Measurements from ENCODE around the gene DCAF6.

- TF ChIP-seq EZH2 (IDR thresholded peaks at IDR 0.05) (no peak), POLR2AphosphoS5 (IDR thresholded peaks at IDR 0.05; ENCODE audit: borderline replicate concordance, low read depth, low read length) (no peak)
Measured at GRCh38 chr1:167893798-167894197, 42.7 kb upstream of the DCAF6 start.

Measured in SK-N-MC (cell line).